Activated T-cell treated with anti-CD3 and anti-CD28 coated beads, Interleukin-2, amount 50 U/mL, for 1 hour (primary cell): Measurements from ENCODE around the gene VTI1A.

Experiments
- DNase-seq: peaks from one replicate; pipeline ENCODE4 v3.0.0-alpha.2; 2020

VTI1A gene

DNA sequence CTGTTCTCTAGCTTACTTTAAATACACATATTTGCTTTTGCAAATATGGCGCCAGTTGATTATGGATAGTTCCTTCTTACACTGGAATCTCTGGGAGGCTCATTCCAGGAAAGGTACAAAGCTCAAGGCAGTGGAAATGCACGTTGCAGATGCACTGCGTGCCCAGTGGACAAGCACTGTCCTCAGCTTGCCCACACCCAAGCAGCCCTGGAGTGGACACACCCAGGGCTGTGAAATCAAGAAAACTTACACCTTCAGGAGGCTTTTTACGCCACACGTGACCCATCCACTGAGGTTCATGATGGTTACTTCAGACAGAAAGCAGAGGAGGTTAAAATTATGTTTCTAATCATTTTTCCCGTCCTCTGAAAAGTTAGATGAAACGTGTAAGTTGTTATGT, 248.5 kb downstream of the VTI1A start:
- no peak for DNase-seq

GRCh38 chr10:112696592-112696991, 249.6 kb downstream of the VTI1A start:
- DNase-seq = no peak

DNA sequence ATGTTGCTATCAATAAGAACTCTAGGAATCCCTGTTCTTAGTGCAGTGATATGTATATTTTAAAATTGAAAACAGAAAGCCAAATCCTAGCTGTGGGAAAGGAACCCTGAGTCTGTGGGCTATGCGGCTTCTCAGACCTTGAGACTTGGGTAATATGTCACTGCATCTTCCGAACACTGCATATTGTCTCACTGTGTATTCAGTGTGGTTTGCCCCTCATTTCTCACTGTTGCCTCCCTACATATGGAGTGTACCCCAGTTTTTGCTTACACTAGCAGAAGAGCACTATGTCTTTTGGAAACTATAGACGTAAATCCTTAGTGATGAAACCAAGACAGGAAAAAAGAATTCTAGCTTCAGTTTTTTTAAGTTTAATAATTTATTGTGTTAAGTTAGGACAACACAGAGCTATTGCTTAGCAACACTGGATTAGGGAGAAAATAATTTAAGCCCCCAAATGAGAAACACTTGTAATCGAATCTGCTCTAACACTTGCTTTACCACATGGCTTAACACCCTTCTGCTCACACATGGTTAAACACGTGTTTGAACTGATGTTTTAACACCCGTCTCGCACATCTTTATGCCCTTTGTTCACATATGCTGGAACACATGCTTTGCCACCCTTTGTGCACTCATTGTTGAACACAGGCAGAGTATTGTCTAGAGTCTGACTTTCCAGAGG, 251.3 kb downstream of the VTI1A start:
- no peak for DNase-seq

GRCh38 chr10:112698818-112699164, 251.8 kb downstream of the VTI1A start:
- DNase-seq = no peak

DNA sequence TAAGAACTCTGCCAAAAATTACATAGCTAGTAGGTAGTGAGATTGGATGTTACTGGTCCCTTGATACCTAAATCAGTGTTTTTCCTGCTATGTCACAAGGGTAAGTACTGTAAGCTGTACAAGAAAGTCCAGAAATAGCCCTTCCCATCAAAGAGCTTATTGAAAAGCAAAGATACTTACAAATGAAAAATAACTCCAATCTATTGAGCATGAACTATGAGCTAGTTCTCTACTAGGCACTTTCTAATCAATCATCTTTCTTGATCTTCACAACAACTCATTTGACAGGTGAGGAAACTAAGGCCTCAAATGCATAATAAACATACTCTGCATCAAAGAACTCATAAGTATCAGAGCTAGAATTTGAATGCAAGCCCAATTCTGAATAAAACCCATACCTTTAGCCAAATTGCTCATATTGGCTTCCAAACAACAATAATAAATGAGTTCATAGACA, 253.2 kb downstream of the VTI1A start:
- DNase-seq = no peak

DNA sequence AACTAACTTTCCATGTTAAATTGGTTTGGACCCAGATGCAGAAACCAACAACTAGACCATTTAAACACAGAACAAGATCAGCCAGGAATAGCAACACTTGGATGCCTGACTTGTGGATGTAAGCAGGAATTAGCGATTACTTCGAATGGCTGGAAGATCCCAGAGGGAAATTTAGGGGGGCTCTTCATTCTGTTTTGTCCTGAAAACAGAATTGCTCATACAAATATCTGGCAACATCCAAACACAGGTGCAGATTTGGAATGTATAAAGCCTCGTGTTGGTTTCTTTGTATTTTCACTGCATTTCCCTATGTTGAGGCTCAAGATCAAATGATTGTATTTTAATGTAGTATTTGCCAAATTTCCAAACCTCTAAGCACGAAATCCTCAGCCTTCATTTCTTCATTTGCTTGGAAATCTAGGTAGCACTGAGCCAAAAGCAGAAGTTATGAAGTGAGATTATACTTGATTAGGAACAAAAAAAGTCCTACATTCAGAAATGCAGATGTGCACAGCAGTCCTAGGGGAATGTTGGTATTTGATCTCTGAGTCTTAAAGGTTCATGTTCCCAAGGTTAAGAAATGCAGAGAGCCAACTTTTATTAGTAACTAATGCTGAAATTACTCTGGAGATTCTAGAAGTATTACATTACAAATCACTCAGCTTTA, 254.3 kb downstream of the VTI1A start:
- no peak for DNase-seq

- DNase-seq = no peak
Measured at GRCh38 chr10:112701878-112702255, 254.9 kb downstream of the VTI1A start.

- DNase-seq = no peak
Measured at GRCh38 chr10:112706577-112706976, 259.6 kb downstream of the VTI1A start.

DNA sequence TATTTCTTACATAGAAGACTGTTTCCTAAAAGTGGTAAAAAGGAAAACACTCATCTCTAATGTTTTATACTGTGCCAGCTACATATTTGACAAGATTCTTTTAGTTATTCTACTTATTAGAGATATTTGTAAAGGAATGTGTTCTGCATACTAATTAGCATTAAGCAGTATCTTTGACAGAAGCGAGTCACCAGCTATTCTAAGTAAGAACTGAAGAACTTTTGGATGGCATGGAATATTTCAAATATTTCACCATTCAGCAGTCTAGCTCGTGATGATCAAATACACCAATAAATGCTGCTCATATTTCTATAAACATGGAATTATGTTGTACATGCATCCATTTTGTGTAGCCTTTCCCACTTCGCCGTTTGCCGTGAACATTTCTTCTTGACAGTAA, 261.4 kb downstream of the VTI1A start:
- DNase-seq = no peak

GRCh38 chr10:112710528-112710927, 263.5 kb downstream of the VTI1A start:
- no peak for DNase-seq

DNA sequence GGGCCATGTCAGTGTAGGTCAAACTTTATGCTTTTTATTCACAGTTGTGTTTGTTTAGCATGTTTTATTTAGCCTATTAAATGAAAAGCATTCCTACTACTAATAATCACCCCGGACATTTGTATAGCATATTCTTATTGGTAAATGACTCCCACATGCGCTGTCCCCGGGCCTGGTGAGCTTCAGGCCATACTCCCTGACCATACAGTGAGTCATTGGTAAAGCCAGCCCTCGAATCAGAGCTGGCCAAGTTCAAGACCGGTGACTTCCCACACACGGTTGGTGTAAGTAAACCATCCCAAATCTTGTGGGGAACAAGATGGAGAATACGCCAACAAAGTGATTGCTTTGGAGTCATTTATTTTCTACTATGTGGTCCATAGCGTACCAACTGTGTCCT, 264.4 kb downstream of the VTI1A start:
- DNase-seq = no peak

GRCh38 chr10:112712536-112712935, 265.5 kb downstream of the VTI1A start:
- DNase-seq = no peak

DNA sequence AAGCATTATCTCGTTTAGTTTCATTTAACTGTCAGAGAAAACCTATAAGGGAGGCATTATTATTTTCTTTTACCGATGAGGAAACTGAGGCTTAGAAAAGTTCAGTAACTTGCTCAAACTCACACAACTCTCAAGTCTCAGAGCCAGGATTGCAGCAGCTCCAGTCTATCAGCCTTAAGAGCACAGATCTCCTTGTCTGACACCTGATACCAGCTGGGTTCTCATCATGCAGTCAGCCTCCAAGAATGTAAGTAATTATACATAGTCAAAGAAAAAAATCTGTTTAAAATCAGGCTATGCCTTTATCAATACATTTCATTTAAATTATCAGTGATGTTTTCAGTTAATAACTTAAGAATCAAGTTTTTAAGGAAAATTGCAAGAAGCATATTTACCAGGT, 266.4 kb downstream of the VTI1A start:
- DNase-seq = no peak

DNA sequence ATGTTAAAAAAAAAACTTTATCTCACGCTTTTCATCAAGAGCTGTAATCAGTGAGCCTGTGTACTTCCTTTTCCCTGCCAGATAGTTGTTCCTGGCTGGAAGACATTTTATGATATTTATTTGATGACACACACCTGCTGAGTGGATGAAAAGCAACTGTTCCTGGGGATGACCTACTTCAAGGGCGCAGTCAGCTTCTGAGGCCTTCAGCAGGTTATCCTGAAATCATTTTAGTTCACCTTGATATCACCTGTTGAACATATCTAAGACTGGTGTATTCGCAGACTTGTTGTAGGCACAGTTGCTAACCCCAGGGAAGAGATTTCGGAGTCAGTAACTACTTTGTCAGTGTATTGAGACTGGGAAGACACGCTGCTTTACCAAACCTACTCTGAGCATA, 268.6 kb downstream of the VTI1A start:
- no peak for DNase-seq

GRCh38 chr10:112716076-112716475, 269.1 kb downstream of the VTI1A start:
- no peak for DNase-seq

DNA sequence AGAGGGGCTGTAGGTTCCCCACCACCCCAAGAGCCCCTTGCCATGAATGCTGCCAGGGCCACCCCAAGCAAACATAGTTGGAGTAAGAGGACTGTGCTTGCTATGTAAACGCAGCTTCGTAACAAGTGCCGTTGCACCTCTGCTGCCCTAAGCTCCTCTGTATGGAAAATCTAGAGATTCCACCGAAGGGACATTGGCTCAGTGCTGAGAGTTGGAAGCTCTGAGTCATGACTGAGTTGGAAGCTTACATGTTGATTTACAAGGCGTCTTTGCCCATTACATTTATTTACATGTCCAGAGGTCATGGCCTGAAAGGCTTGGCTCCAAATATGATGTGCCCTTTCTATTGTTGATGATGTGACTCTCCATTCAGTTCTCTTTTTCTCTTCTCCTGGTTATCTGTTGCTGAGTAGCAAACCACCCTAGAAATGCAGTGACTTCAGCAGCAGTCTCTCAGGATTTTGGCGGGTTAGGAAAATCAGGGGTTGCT, 270.0 kb downstream of the VTI1A start:
- no peak for DNase-seq

GRCh38 chr10:112720178-112720577, 273.2 kb downstream of the VTI1A start:
- DNase-seq = no peak

GRCh38 chr10:112721080-112721698, 274.2 kb downstream of the VTI1A start:
- no peak for DNase-seq

DNA sequence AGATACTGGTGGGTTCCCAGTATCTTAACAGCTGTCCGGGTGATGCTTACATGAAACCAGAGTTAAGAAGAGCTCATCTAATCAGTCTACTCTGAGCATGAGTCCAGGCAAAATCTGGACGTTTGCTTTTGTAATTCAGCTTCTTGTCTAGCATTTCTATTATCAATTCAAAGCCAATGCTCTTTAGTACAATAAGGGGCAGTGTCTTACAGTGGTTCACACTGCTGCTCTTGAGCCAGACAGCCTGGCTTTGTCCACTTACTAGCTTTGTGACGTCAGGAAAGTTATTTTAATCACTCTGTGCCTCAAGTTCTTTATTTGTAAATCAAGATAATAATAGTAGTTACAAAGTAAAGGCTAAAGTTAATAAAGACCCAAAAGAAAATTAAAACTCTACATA, 275.7 kb downstream of the VTI1A start:
- DNase-seq = no peak

- no peak for DNase-seq
Measured at GRCh38 chr10:112723876-112724275, 276.9 kb downstream of the VTI1A start.

DNA sequence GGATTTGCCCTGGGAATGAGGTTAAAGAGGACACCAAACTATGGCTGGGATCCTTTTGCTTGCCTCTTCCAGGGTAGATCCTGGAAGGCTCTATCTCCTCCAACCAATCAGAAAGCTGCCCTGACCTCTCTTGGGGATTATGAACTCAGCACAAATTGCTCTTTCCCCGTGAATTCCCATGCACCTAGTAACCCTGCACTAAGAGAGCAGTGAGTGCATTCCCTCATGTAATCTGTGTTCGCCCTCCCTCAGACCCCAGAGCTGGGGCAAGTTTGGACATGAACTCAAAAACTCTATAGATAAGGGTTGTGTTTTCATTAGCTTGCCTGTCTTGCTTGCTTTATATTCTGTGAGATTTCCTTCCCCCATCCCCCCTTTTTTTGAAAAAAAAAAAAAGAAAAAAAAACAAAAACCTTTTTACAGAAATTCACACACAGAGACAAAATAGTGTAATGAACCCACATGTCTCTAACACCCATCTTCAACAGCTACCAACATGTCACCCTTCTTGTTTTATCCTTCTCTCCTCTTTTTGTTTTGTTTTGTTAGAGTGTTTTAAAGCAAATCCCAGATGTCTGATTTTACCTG, 277.5 kb downstream of the VTI1A start:
- no peak for DNase-seq

GRCh38 chr10:112728118-112728883, 281.3 kb downstream of the VTI1A start:
- DNase-seq = no peak

GRCh38 chr10:112728997-112729396, 282.0 kb downstream of the VTI1A start:
- DNase-seq = no peak
